Inflammatory macrophage treated with lipopolysaccharide for 1 hour (primary cell): ENCODE data around the gene IL21R.
"Not testable (repeated sequence)": the region's sequence is repeated elsewhere in the genome, so short reads cannot be mapped to it uniquely, and the experiment has no call there.

Source experiments
- DNase-seq, 2 donors: peaks; one replicate each; pipeline ENCODE4 v3.0.0-alpha.2; 2020 to 2022

The IL21R gene

DNA sequence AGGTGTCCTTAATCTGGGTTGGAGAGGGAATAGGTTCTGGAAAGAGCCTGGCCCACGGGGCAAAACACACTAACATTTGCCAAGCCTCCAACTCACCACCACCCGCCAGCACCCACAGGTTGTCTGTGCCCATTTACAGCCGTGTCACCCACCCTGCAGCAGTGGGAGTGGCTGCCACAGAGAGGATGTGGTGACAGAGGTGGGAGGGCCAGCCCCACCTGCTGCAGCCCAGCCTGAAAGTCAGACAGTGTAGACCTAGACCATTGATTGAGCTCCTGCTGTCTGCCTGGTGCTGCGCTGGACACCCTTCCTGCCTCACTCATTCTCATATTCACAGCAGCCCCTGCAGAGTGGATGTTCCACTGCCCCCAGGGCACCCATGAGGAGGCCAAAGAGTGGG is 44.7 kb downstream of the IL21R start:
- DNase-seq: no peak

DNA sequence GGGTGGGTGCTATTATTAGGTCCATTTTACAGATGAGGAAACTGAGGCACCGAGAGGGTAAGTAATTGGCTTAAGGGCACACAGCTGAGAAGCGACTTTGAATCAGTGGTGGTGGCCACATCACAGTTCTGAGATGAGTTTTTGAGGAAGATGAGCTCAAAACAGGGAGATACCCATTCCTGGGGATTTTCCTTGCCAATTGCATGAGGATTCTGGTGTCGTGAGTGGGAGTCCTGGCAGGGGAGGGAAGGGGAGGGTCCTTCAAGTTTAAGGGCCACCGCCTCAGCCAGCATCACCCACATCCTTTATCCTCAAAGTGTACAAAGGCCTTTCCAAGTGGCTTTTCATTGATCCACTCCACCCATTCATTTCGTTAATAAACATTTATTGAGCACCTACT is 45.3 kb downstream of the IL21R start:
- DNase-seq: peak in 1 of 2 donors; percentile 55

- no peak for DNase-seq
Observed at GRCh38 chr16:27448532-27449433, 46.8 kb downstream of the IL21R start.

GRCh38 chr16:27449434-27450195 is 47.6 kb downstream of the IL21R start:
- DNase-seq: peak; percentile 71 to 86

GRCh38 chr16:27450196-27450549 is 48.2 kb downstream of the IL21R start:
- no peak for DNase-seq

DNA sequence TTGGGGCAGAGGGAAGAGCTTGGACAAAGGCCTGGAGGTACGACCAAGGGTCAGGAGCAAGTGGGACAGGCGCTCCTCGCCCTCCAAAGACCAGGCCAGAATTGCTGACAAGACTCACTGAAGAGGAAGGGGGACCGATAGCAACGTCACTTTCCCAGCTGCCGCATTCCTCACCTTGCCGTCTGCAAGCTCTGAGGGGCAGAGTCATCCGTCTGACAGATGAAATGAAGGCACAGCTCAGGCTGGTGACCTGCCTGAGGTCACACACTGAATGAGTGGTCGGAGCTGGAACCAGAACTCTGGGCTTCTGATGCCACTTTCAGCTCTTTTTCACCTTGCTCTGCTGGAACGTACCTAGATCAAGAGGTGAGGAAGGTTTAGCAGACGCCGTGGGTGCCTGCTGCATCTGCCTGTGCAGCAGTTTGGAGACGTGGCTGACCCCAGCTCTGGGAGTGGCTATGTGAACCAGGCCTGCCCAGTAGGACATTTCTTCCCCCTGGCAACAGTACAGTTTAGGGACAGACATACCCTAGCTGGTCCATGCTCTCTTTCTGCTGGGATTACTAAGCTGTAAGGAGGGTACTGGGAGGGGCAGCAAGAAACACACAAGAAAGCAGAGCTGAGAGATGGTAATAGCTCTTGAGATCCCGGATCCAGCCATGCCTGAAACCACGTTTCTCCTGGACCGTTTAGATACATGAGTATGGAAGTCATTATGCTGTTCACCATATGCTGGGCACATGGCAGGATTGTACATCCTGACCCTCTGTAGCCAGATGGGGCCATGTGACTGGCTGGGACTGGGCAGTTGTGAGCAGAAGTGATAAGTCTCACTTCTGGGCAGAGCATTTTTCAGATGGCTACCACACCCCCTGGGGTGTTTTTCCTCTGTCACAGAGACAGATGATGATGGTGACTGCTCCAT is 50.9 kb downstream of the IL21R start:
- no peak for DNase-seq

DNA sequence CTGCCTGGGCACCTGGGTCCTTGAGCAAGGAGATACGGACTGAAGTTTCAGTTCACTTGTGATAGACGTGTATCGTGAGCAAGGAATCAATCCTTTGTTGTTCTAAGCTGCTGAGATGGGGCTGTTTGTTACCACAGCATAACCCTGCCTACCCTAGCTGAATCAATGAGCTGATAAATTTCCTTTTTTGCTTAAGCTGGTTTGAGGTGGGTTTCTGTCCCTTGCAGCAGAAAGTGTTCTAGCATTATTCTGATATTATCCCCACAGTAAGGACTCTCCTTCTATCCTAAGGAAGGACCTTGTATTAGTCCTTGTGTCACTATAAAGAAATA is 51.5 kb downstream of the IL21R start:
- no peak for DNase-seq

- DNase-seq: no peak
Observed at GRCh38 chr16:27455700-27456099, 53.7 kb downstream of the IL21R start.

DNA sequence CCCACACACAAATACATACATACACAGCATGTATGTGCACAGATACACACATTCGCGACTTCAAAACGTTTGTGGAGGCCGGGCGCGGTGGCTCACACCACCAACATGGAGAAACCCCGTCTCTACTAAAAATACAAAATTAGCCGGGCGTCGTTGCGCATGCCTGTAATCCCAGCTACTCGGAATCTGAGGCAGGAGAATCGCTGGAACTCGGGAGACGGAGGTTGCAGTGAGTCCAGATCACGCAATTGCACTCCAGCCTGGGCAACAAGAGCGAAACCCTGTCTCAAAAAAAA is 55.6 kb downstream of the IL21R start:
- DNase-seq: not testable (repeated sequence)

GRCh38 chr16:27458258-27458657 is 56.3 kb downstream of the IL21R start:
- no peak for DNase-seq

DNA sequence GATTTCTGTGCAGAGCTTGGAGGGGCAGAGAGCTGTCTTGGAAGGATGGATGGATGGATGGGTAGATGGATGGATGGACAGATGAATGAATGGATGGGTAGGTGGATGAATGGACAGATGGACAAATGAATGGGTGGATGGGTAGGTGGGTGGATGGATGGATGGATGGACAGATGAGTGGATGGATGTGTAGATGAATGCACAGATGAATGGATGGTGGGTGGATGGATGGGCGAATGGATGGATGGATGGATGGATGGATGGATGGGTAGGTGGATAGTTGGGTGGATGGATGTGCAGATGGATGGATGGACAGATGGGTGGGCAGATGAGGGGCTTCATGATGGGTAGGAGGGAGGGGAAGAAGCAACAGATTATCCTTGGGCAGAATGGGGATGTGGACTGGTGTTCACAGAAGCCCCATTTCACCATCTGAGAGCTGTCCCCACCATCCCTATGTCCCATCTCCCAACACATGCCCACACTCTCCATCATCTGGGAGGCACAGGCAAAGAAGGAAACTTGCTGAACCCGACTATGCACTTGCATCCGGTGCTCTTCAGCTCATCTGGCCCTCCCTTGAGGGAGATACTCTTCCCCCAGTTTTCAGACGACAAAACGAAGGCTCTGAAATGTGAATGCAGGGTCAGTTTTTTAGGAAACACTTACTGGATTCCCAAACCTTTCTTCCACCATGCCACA is 57.2 kb downstream of the IL21R start:
- DNase-seq: no peak

DNA sequence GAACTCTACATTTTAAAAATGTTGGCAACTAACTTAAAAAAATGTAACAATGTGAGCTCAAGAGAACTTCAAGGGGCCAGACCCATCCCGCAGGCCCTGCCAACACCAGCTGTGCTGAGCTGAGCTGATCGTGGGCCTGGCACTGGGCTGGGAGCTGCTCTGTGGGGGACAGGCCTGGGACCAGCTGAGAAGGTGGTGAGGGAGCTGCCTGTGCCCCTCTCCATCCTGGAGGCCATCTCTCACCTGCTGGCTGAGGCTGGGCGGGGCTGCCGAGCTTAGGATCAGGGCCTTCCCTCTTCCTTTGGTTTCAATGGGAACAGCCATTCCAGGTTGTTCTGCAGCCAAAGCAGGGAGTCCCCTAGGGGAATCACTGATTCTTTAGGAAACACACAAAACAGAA is 58.2 kb downstream of the IL21R start:
- no peak for DNase-seq

DNA sequence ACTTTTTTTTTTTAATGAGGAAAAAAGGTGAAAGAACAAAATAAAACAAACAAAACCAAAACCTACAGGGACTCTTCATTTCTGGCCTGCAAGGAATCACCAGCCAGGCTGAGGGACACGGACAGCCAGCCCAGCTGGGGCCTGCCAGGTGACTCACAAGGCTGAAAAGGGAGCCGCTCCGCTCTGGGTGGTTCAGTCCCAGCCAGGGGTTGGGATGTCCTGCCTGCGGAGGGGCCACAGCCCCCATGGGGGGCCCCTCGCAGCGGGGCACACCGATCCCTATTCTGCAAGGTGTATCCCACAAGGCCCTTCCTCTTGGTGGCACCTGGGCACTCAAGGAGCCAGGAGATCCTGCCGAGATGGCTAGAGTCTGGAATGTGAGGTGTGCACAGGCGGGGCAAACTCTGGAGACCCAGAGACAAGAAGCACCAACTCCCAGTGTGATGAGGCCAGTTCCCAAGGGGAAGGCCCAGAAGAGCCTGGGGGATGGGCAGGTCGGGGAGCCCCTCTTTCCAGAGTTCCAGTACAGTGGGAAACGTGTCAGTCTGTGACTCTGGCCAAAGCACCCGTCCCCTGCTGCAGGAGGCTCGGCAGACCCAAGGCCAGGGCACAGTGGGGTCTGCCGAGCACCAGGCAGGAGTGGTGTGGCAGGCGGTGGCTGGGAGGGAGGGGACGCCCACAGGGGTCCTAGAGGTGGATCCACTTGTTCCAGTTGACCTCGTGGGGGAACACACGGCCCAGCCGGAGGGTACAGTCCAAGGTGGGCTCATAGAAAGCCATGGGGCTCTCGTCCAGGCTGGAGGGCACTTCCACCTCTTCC is 58.9 kb downstream of the IL21R start:
- DNase-seq: no peak

DNA sequence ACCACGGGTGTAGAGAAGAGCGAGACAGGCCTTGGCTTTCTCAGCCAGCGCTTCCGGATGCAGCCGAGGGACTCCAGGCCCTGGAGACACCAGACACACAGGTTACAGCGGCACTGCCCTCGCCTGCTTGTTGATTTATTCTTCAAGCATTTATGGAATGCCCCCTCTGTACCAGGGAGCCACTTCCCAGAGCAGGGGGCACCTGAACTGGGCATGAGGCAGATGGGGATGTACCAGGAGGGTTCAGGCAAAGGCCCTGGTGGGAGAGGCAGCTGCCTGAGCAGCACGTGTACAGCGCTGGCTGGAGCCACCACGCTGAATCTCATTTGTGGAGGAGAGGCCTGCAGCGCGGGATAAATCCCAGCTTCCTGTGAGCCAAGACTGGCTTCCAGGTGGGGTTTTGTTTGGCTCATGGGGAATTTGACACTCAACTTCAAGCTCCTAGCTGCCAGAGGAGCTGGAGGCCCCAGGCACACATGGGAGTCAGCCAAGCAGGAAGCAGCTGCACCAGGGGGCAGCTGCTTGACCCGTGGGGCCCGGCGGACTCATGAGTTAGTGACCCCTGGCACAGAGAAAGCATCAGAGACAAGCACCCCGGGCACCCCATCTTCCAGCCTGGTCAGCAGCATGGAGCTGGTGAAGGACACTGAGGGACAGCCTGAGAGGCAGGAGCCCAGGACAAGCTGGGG is 59.7 kb downstream of the IL21R start:
- DNase-seq: no peak

GRCh38 chr16:27462200-27462845 is 60.3 kb downstream of the IL21R start:
- DNase-seq: no peak

DNA sequence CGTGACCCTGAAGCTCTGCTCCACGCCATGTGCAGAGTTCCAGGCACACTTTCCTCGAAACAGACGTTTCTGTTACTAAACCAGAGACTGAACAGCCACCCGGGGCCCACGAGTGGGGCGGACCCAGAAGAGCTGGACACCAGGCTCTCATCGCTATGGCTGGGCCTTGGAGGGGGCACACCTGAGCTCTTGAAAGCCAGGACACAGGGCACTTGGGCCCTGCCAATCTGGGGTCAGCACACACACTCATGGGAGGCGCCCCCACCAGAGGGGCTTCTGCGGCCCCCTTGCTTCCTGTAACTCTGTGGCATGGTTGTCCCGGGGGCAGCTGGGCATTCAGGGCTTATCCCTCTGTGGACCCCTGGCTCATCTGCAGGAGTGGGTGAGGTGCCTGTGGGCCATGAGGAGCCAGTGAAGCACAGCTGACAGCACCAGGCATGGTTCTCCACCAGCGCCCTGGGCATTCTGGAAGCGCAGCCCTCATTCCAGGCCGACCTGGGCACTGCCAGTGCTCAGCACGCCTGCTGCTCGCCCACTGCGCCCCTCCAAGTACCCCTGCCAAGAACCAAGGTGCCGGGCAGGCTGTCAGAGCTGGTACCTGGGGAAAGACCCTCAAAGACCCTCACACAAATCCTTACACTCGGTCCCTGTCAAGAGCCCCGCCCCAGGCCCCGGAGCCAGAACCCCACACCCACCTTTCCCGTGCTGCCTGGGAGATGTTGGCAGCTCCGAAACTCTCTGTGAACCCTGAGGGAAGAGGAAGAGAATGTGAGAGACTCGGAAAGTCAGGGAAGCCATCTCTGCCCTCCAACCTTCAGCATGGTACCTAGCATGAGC is 61.1 kb downstream of the IL21R start:
- no peak for DNase-seq

- DNase-seq: no peak
Observed at GRCh38 chr16:27463741-27464591, 62.0 kb downstream of the IL21R start.

GRCh38 chr16:27464626-27465482 is 62.9 kb downstream of the IL21R start:
- DNase-seq: no peak
